HFFc6 (cell line): Measurements from ENCODE around the gene RNASE12. TPM values are rescaled to one million over a fixed set of nuclear protein-coding genes. Genes with fewer than 3 reads are reported as not detected.
A peak's percentile ranks its signal among the peaks of the same experiment; 100 is the strongest.

Experiments used
- DNase-seq: peaks from one replicate; pipeline ENCODE4 v3.0.0-alpha.2; 2018
- H3K27ac Mint-ChIP-seq: 2 replicates; pipeline ENCODE4 v1.8.0; 2020; ENCODE audit warnings: mild to moderate bottlenecking, mixed read lengths
- H3K27me3 Mint-ChIP-seq: 2 replicates; pipeline ENCODE4 v1.8.0; 2021; ENCODE audit warnings: mild to moderate bottlenecking, moderate library complexity, mixed read lengths; ENCODE audit not compliant: insufficient read depth
- H3K36me3 Mint-ChIP-seq: 2 replicates; pipeline ENCODE4 v1.8.0; 2021; ENCODE audit warnings: low read depth, mixed read lengths
- H3K4me1 Mint-ChIP-seq: 2 replicates; pipeline ENCODE4 v1.8.0; 2020; ENCODE audit warnings: low read depth, mixed read lengths
- H3K4me3 Mint-ChIP-seq: 2 replicates; pipeline ENCODE4 v1.8.0; 2020; ENCODE audit warnings: mild to moderate bottlenecking, moderate library complexity, mixed read lengths
- H3K9me3 Mint-ChIP-seq: 2 replicates; pipeline ENCODE4 v1.8.0; 2020; ENCODE audit warnings: mild to moderate bottlenecking, mixed read lengths
- CTCF ChIP-seq: fragments of 200-600 bp; sonication (generic); IDR thresholded peaks from 2 replicates; pipeline ENCODE4 v1.5.0; 2021; ENCODE audit warnings: antibody characterized with exemption, mild to moderate bottlenecking
- total RNA-seq, 6 experiments: library from RNA; stranded (reverse); fragmentation: NEBNext Ultra II Directional; extraction: Animal tissue kit (Norgen Biotek cat#: 25700); gene quantifications; 2 replicates in 1 of 6; 3 replicates in 5 of 6; pipeline ENCODE4 v1.2.3, GENCODE V29; 2021

The RNASE12 gene
- total RNA-seq, 6 experiments from 2014 or later, result not detected

- DNase-seq, result no peak
- H3K9me3 Mint-ChIP-seq, result no peaks in the 10 kb centered on the region
- no peak for TF ChIP-seq CTCF
- no peak overlapping the region for H3K4me3 Mint-ChIP-seq
- peaks cover 19% of the 10 kb centered on the region; the same call in 1 of the 2 replicates for H3K4me1 Mint-ChIP-seq
- no peaks in the 10 kb centered on the region for H3K36me3 Mint-ChIP-seq
- no peaks in the 10 kb centered on the region; the same call in 1 of the 2 replicates for H3K27me3 Mint-ChIP-seq
- H3K27ac Mint-ChIP-seq, result no peak overlapping the region
These were observed 20.1 kb upstream of the RNASE12 start for GRCh38 chr14:20611277-20611676.

GRCh38 chr14:20610002-20610765 lies 19.0 kb upstream of the RNASE12 start:
- peaks cover 14% of the 10 kb centered on the region; the same call in 1 of the 2 replicates for H3K4me1 Mint-ChIP-seq
- no peak for TF ChIP-seq CTCF
- H3K27ac Mint-ChIP-seq, result no peak overlapping the region
- DNase-seq, result peak; percentile 91
- H3K9me3 Mint-ChIP-seq, result no peaks in the 10 kb centered on the region
- no peak overlapping the region for H3K4me3 Mint-ChIP-seq
- no peaks in the 10 kb centered on the region for H3K36me3 Mint-ChIP-seq
- no peaks in the 10 kb centered on the region; the same call in 1 of the 2 replicates for H3K27me3 Mint-ChIP-seq

- TF ChIP-seq CTCF, result peak; percentile 96
- Mint-ChIP-seq H3K36me3 (no peaks in the 10 kb centered on the region), H3K9me3 (no peaks in the 10 kb centered on the region)
These were observed 18.2 kb upstream of the RNASE12 start for GRCh38 chr14:20609215-20610001.

GRCh38 chr14:20608383-20609110 lies 17.4 kb upstream of the RNASE12 start:
- 0 out of 2 replicates have a peak, but pooled peaks cover 4% of the 10 kb centered on the region for H3K4me1 Mint-ChIP-seq
- no peaks in the 10 kb centered on the region for H3K9me3 Mint-ChIP-seq
- H3K27me3 Mint-ChIP-seq, result no peaks in the 10 kb centered on the region; the same call in 1 of the 2 replicates
- H3K36me3 Mint-ChIP-seq, result no peaks in the 10 kb centered on the region
- no peak overlapping the region for H3K4me3 Mint-ChIP-seq
- no peak for TF ChIP-seq CTCF
- H3K27ac Mint-ChIP-seq, result no peak overlapping the region
- DNase-seq, result no peak

More at GRCh38 chr14:20609215-20610001, 18.2 kb upstream of the RNASE12 start:
- Mint-ChIP-seq H3K4me1 (peaks cover 6% of the 10 kb centered on the region; the same call in 1 of the 2 replicates), H3K27me3 (no peaks in the 10 kb centered on the region; the same call in 1 of the 2 replicates), H3K4me3 (no peak overlapping the region), H3K27ac (no peak overlapping the region)
- DNase-seq, result peak; percentile 88

GRCh38 chr14:20607617-20608016 lies 16.4 kb upstream of the RNASE12 start:
- no peak for TF ChIP-seq CTCF
- H3K4me3 Mint-ChIP-seq, result no peak overlapping the region
- no peaks in the 10 kb centered on the region; the same call in 1 of the 2 replicates for H3K27me3 Mint-ChIP-seq
- no peak overlapping the region for H3K27ac Mint-ChIP-seq
- no peaks in the 10 kb centered on the region for H3K9me3 Mint-ChIP-seq
- H3K4me1 Mint-ChIP-seq, result 0 out of 2 replicates have a peak, but pooled peaks cover 4% of the 10 kb centered on the region
- no peaks in the 10 kb centered on the region for H3K36me3 Mint-ChIP-seq
- no peak for DNase-seq
